HepG2 (cell line): Measurements from ENCODE around the gene EEFSEC. TPM values are rescaled to one million over a fixed set of nuclear protein-coding genes. Genes with fewer than 3 reads are reported as not detected.

Experiments
- ISX ChIP-seq: sonication (generic); formaldehyde crosslinking; conservative IDR thresholded peaks from 2 replicates; pipeline ENCODE4 v1.5.0; 2020; ENCODE audit warnings: missing genetic modification reagents
- PHF8 ChIP-seq: sonication (generic); formaldehyde crosslinking; IDR thresholded peaks from 2 replicates; pipeline ENCODE4 v1.5.0; 2020; ENCODE audit warnings: missing genetic modification reagents
- SATB2 ChIP-seq: sonication (generic); formaldehyde crosslinking; IDR thresholded peaks from 2 replicates; pipeline ENCODE4 v1.5.0; 2020; ENCODE audit warnings: missing genetic modification reagents
- polyA plus RNA-seq, 8 experiments: library from polyadenylated mRNA; depleted of rRNA in 3 of 8; stranded (reverse) in 7 of 8; unstranded in 1 of 8; fragments of >200 nt; fragmentation: Illumina TruSeq in 4 of 8; extraction: Trizol in 4 of 8; gene quantifications; 2 replicates each; pipeline versions ENCODE4 v1.2.1 to v1.2.3, GENCODE V29; 2011 to 2016; ENCODE audit warnings: low read depth in 4 of 8, missing spikeins in 1 of 8, mixed read lengths in 1 of 8; ENCODE audit not compliant: insufficient read depth in 1 of 8
- total RNA-seq, 5 experiments: library from RNA; depleted of rRNA; stranded (reverse); fragments of >200 nt; fragmentation: Illumina TruSeq; extraction: Trizol; gene quantifications; 2 replicates each; pipeline ENCODE4 v1.2.3, GENCODE V29; 2016; ENCODE audit warnings: low read depth in 1 of 5
- TF ChIP-seq, protein P1 (sequence below): sonication (generic); formaldehyde crosslinking; IDR thresholded peaks from 2 replicates; pipeline ENCODE4 v1.4.0; 2020; ENCODE audit warnings: missing genetic modification reagents
- TF ChIP-seq, protein P2 (sequence below): sonication (generic); formaldehyde crosslinking; IDR thresholded peaks from 2 replicates; pipeline ENCODE4 v1.4.0; 2020; ENCODE audit warnings: missing genetic modification reagents
- TF ChIP-seq, protein P3 (sequence below): sonication (generic); formaldehyde crosslinking; IDR thresholded peaks from 2 replicates; pipeline ENCODE4 v1.4.0; 2020; ENCODE audit warnings: missing genetic modification reagents, borderline replicate concordance

The EEFSEC gene
- total and polyA plus RNA-seq, 2 of the 13 experiments (the other 11 are each of a cell fraction or from before 2014, with no cell fraction given), result 6.4 to 24.2 TPM

DNA sequence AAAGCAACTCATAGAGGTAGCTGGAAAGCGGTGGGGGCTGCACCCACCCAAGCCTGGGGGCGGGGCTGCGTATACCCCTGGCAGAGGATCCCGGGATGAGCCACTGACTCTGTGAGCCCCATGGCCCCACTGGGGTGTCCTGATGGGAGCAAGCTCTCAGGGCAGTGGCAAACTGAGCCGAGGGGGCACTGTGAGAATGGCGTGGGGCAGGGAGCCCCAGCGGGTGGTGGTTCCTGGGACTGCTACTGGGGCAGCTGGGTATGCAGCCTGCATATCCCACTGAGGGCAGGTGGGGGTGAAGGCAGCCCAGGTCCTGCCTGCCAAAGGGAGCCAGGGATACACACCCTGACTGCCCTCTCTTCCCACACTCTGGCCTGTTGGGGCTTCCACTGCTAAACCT lies 254.0 kb downstream of the EEFSEC start (continued):
- TF ChIP-seq, protein P1, sequence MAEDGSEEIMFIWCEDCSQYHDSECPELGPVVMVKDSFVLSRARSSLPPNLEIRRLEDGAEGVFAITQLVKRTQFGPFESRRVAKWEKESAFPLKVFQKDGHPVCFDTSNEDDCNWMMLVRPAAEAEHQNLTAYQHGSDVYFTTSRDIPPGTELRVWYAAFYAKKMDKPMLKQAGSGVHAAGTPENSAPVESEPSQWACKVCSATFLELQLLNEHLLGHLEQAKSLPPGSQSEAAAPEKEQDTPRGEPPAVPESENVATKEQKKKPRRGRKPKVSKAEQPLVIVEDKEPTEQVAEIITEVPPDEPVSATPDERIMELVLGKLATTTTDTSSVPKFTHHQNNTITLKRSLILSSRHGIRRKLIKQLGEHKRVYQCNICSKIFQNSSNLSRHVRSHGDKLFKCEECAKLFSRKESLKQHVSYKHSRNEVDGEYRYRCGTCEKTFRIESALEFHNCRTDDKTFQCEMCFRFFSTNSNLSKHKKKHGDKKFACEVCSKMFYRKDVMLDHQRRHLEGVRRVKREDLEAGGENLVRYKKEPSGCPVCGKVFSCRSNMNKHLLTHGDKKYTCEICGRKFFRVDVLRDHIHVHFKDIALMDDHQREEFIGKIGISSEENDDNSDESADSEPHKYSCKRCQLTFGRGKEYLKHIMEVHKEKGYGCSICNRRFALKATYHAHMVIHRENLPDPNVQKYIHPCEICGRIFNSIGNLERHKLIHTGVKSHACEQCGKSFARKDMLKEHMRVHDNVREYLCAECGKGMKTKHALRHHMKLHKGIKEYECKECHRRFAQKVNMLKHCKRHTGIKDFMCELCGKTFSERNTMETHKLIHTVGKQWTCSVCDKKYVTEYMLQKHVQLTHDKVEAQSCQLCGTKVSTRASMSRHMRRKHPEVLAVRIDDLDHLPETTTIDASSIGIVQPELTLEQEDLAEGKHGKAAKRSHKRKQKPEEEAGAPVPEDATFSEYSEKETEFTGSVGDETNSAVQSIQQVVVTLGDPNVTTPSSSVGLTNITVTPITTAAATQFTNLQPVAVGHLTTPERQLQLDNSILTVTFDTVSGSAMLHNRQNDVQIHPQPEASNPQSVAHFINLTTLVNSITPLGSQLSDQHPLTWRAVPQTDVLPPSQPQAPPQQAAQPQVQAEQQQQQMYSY (CRISPR knock-in tag), result no peak
- TF ChIP-seq SATB2, result no peak
- no peak for TF ChIP-seq ISX
- no peak for TF ChIP-seq PHF8 (CRISPR knock-in tag)
- TF ChIP-seq, protein P2, sequence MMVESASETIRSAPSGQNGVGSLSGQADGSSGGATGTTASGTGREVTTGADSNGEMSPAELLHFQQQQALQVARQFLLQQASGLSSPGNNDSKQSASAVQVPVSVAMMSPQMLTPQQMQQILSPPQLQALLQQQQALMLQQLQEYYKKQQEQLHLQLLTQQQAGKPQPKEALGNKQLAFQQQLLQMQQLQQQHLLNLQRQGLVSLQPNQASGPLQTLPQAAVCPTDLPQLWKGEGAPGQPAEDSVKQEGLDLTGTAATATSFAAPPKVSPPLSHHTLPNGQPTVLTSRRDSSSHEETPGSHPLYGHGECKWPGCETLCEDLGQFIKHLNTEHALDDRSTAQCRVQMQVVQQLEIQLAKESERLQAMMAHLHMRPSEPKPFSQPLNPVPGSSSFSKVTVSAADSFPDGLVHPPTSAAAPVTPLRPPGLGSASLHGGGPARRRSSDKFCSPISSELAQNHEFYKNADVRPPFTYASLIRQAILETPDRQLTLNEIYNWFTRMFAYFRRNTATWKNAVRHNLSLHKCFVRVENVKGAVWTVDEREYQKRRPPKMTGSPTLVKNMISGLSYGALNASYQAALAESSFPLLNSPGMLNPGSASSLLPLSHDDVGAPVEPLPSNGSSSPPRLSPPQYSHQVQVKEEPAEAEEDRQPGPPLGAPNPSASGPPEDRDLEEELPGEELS (CRISPR knock-in tag), result no peak
- TF ChIP-seq, protein P3, sequence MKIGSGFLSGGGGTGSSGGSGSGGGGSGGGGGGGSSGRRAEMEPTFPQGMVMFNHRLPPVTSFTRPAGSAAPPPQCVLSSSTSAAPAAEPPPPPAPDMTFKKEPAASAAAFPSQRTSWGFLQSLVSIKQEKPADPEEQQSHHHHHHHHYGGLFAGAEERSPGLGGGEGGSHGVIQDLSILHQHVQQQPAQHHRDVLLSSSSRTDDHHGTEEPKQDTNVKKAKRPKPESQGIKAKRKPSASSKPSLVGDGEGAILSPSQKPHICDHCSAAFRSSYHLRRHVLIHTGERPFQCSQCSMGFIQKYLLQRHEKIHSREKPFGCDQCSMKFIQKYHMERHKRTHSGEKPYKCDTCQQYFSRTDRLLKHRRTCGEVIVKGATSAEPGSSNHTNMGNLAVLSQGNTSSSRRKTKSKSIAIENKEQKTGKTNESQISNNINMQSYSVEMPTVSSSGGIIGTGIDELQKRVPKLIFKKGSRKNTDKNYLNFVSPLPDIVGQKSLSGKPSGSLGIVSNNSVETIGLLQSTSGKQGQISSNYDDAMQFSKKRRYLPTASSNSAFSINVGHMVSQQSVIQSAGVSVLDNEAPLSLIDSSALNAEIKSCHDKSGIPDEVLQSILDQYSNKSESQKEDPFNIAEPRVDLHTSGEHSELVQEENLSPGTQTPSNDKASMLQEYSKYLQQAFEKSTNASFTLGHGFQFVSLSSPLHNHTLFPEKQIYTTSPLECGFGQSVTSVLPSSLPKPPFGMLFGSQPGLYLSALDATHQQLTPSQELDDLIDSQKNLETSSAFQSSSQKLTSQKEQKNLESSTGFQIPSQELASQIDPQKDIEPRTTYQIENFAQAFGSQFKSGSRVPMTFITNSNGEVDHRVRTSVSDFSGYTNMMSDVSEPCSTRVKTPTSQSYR, result no peak
